WTC11 (cell line): ENCODE results near the gene PTPRN. TPM values are rescaled to one million over a fixed set of nuclear protein-coding genes. Genes with fewer than 3 reads are reported as not detected.

Source experiments
- ATAC-seq: fragments of 200-7000 bp; cut with Tn5 transposase; 2 replicates; pipeline ENCODE4 v1.10.0; 2021; ENCODE audit warnings: mild to moderate bottlenecking, moderate library complexity
- CTCF ChIA-PET: fragments of 300-600 bp; sonication (Branson Sonifier 250); formaldehyde crosslinking; loops from one replicate; lab custom pipeline; 2021; ENCODE audit warnings: antibody characterized with exemption; lab: Charles Lee
- POLR2A ChIA-PET: fragments of 350-600 bp; sonication (Branson Sonifier 250); formaldehyde crosslinking; loops from one replicate; lab custom pipeline; 2021; ENCODE audit warnings: antibody characterized with exemption; lab: Charles Lee
- DNase-seq: peaks from one replicate; pipeline ENCODE4 v3.0.0; 2021; ENCODE audit warnings: low spot score
- H3K27ac Mint-ChIP-seq: 2 replicates; pipeline ENCODE4 v1.8.0; 2021; ENCODE audit warnings: mixed read lengths
- H3K27me3 Mint-ChIP-seq: 2 replicates; pipeline ENCODE4 v1.8.0; 2021; ENCODE audit warnings: low read depth, mild to moderate bottlenecking, moderate library complexity, mixed read lengths
- H3K36me3 Mint-ChIP-seq: 2 replicates; pipeline ENCODE4 v1.8.0; 2021; ENCODE audit warnings: mixed read lengths
- H3K4me1 Mint-ChIP-seq: 2 replicates; pipeline ENCODE4 v1.8.0; 2022; ENCODE audit warnings: mixed read lengths
- H3K4me3 Mint-ChIP-seq: 2 replicates; pipeline ENCODE4 v1.8.0; 2021; ENCODE audit warnings: mild to moderate bottlenecking, moderate library complexity, mixed read lengths
- H3K9me3 Mint-ChIP-seq: 2 replicates; pipeline ENCODE4 v1.8.0; 2021; ENCODE audit warnings: mixed read lengths
- ATF6 ChIP-seq: sonication (generic); formaldehyde crosslinking; IDR thresholded peaks from 2 replicates; pipeline ENCODE4 v1.8.1; 2023; ENCODE audit warnings: mild to moderate bottlenecking, missing genetic modification reagents
- CTCF ChIP-seq: fragments of 200-600 bp; IDR thresholded peaks from 2 replicates; pipeline ENCODE4 v1.8.0; 2022; ENCODE audit warnings: antibody characterized with exemption
- ELF4 ChIP-seq: sonication (generic); formaldehyde crosslinking; IDR thresholded peaks from 2 replicates; pipeline ENCODE4 v1.8.1; 2022; ENCODE audit warnings: low read depth, mild to moderate bottlenecking, moderate library complexity, missing genetic modification reagents
- FOXP1 ChIP-seq: sonication (generic); formaldehyde crosslinking; IDR thresholded peaks from 2 replicates; pipeline ENCODE4 v1.8.0; 2022; ENCODE audit warnings: missing genetic modification reagents, mild to moderate bottlenecking, moderate library complexity, borderline replicate concordance
- GRHL2 ChIP-seq: fragments of 250-450 bp; sonication (Bioruptor Pico); IDR thresholded peaks from 2 replicates; pipeline ENCODE4 v1.8.0; 2022; ENCODE audit warnings: mild to moderate bottlenecking, moderate library complexity; ENCODE audit not compliant: insufficient replicate concordance, severe bottlenecking
- GTF2I ChIP-seq: fragments of 250-450 bp; sonication (Bioruptor Pico); conservative IDR thresholded peaks from 2 replicates; pipeline ENCODE4 v1.4.0; 2021; ENCODE audit warnings: mild to moderate bottlenecking
- IRF2 ChIP-seq: sonication (generic); formaldehyde crosslinking; IDR thresholded peaks from 2 replicates; pipeline ENCODE4 v1.8.0; 2022; ENCODE audit warnings: low read depth, missing genetic modification reagents, borderline replicate concordance
- JUN ChIP-seq: sonication (generic); formaldehyde crosslinking; IDR thresholded peaks from 2 replicates; pipeline ENCODE4 v1.8.0; 2023; ENCODE audit warnings: mild to moderate bottlenecking, missing genetic modification reagents
- KAT7 ChIP-seq: sonication (generic); formaldehyde crosslinking; IDR thresholded peaks from 2 replicates; pipeline ENCODE4 v1.8.1; 2023; ENCODE audit warnings: missing genetic modification reagents, mild to moderate bottlenecking, borderline replicate concordance
- MLX ChIP-seq: sonication (generic); formaldehyde crosslinking; IDR thresholded peaks from 2 replicates; pipeline ENCODE4 v1.8.1; 2023; ENCODE audit warnings: mild to moderate bottlenecking, missing genetic modification reagents, moderate library complexity
- MXD4 ChIP-seq: fragments of 250-450 bp; sonication (Bioruptor Pico); IDR thresholded peaks from 2 replicates; pipeline ENCODE4 v1.8.0; 2021; ENCODE audit warnings: mild to moderate bottlenecking, moderate library complexity, borderline replicate concordance
- MYBL2 ChIP-seq: sonication (generic); formaldehyde crosslinking; IDR thresholded peaks from 2 replicates; pipeline ENCODE4 v1.8.1; 2023; ENCODE audit warnings: mild to moderate bottlenecking, moderate library complexity, missing genetic modification reagents
- NFYB ChIP-seq: sonication (generic); formaldehyde crosslinking; conservative IDR thresholded peaks from 2 replicates; pipeline ENCODE4 v1.8.0; 2022; ENCODE audit warnings: low read depth, missing genetic modification reagents
- NR1H2 ChIP-seq: sonication (generic); formaldehyde crosslinking; IDR thresholded peaks from 2 replicates; pipeline ENCODE4 v1.9.0; 2021; ENCODE audit warnings: mild to moderate bottlenecking, moderate library complexity, missing genetic modification reagents
- SMAD4 ChIP-seq: sonication (generic); formaldehyde crosslinking; IDR thresholded peaks from 2 replicates; pipeline ENCODE4 v1.8.0; 2022; ENCODE audit warnings: mild to moderate bottlenecking, missing genetic modification reagents
- SP1 ChIP-seq: sonication (generic); formaldehyde crosslinking; conservative IDR thresholded peaks from 2 replicates; pipeline ENCODE4 v1.8.1; 2022; ENCODE audit warnings: missing genetic modification reagents
- TEAD1 ChIP-seq: sonication (generic); formaldehyde crosslinking; IDR thresholded peaks from 2 replicates; pipeline ENCODE4 v1.8.0; 2022; ENCODE audit warnings: mild to moderate bottlenecking, missing genetic modification reagents
- ZNF138 ChIP-seq: sonication (generic); formaldehyde crosslinking; conservative IDR thresholded peaks from 2 replicates; pipeline ENCODE4 v1.8.1; 2022; ENCODE audit warnings: mild to moderate bottlenecking, moderate library complexity, missing genetic modification reagents
- ZNF317 ChIP-seq: sonication (generic); formaldehyde crosslinking; IDR thresholded peaks from 2 replicates; pipeline ENCODE4 v1.8.1; 2023; ENCODE audit warnings: low read depth, mild to moderate bottlenecking, moderate library complexity, missing genetic modification reagents, borderline replicate concordance
- total RNA-seq: library from RNA; stranded (reverse); gene quantifications from 3 replicates; pipeline ENCODE4 v1.2.3, GENCODE V29; 2021
- TF ChIP-seq, protein P1 (sequence below): sonication (generic); formaldehyde crosslinking; IDR thresholded peaks from 2 replicates; pipeline ENCODE4 v1.8.0; 2023; ENCODE audit warnings: mild to moderate bottlenecking, missing genetic modification reagents
- TF ChIP-seq, protein P2 (sequence below): fragments of 250-450 bp; sonication (Bioruptor Pico); IDR thresholded peaks from 2 replicates; pipeline ENCODE4 v1.8.0; 2021; ENCODE audit warnings: mild to moderate bottlenecking
- TF ChIP-seq, protein P3 (sequence below): fragments of 250-450 bp; sonication (Bioruptor Pico); IDR thresholded peaks from 2 replicates; pipeline ENCODE4 v1.9.0; 2021; ENCODE audit warnings: mild to moderate bottlenecking
- TF ChIP-seq, protein P4 (sequence below): fragments of 250-450 bp; sonication (Bioruptor Pico); IDR thresholded peaks from 2 replicates; pipeline ENCODE4 v1.9.0; 2021; ENCODE audit warnings: moderate library complexity, mild to moderate bottlenecking, inconsistent platforms, borderline replicate concordance

The PTPRN gene
- total RNA-seq, 1 experiment from 2014 or later: 3.8 TPM

DNA sequence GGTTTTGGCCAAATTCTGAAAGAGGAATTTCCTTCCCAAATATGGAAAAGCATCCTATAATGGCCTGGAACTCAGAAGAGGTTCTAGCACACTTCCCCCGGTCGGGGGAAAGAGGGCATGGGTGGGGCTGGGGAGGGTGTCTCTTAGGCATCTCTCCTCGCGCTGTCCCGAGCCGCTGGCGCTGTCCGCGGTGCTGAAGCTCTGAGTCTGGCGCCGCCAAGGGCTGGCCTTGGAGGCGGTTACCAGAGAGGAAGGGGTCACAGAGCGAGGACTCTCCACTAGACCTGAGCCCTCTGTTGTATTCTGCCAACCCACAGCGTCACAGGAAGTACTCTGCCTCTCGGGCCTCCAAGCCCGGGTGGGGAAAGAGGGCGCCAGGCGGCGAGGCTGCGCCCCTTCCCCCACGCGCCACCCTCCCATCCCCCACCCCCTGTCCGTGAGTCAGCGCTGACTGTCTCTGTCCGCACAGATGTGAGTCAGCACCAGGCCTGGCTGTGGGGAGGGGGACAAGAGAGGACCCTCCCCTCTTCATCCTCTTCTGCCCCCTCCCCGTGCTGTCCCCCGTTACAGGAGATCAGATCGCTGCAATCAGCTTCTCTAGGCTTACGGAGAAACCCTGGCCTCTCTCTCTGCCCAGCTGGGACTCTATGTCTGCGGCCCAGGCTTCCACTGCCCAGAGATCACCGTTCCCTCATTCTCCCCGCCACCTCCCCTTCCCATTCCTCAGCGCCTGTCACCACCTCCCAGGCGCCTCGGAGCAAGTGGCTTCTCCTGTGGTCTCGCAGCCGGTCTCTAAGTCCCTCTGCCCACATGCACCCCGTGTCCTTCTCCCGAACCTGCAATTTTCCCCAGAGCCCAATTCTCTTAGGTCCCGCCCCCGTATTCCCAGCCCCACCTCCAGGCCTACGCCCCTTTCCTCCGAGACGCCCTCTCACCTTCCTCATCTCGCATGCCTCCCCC is 779 bp downstream of the PTPRN start (continued):
- TF ChIP-seq MXD4 (CRISPR knock-in tag) (no peak), ATF6 (no peak), FOXP1 (CRISPR knock-in tag) (peak; percentile 91)
- TF ChIP-seq, protein P1, sequence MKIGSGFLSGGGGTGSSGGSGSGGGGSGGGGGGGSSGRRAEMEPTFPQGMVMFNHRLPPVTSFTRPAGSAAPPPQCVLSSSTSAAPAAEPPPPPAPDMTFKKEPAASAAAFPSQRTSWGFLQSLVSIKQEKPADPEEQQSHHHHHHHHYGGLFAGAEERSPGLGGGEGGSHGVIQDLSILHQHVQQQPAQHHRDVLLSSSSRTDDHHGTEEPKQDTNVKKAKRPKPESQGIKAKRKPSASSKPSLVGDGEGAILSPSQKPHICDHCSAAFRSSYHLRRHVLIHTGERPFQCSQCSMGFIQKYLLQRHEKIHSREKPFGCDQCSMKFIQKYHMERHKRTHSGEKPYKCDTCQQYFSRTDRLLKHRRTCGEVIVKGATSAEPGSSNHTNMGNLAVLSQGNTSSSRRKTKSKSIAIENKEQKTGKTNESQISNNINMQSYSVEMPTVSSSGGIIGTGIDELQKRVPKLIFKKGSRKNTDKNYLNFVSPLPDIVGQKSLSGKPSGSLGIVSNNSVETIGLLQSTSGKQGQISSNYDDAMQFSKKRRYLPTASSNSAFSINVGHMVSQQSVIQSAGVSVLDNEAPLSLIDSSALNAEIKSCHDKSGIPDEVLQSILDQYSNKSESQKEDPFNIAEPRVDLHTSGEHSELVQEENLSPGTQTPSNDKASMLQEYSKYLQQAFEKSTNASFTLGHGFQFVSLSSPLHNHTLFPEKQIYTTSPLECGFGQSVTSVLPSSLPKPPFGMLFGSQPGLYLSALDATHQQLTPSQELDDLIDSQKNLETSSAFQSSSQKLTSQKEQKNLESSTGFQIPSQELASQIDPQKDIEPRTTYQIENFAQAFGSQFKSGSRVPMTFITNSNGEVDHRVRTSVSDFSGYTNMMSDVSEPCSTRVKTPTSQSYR (CRISPR knock-in tag): peak; percentile 92

DNA sequence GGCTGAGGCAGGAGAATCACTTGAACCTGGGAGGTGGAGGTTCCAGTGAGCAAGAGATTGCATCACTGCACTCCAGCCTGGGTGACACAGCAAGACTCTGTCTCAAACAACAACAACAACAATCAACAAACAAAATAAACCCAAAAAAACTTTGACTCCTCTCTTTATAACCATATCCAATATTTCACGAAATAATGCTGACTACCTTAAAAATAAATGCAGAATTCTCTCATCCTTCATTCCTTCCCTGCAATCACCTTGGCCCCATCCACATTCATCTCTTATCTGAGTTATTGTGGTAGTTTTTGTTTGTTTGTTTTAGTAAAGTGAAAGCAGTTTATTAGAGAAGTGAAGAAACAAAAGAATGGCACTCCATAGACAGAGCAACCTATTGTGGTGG is 3.2 kb downstream of the PTPRN start:
- no peak for DNase-seq
- ATAC-seq: no peak
- Mint-ChIP-seq H3K4me1 (peaks cover 15% of the 10 kb centered on the region), H3K36me3 (no peaks in the 10 kb centered on the region), H3K27ac (no peak overlapping the region), H3K9me3 (no peaks in the 10 kb centered on the region), H3K4me3 (no peak overlapping the region), H3K27me3 (peaks cover 77% of the 10 kb centered on the region)
- CTCF ChIA-PET: no interaction called here
- POLR2A ChIA-PET: no interaction called here
- no peak for TF ChIP-seq SMAD4 (CRISPR knock-in tag)
- TF ChIP-seq MLX (CRISPR knock-in tag): no peak
- TF ChIP-seq NFYB: no peak
- TF ChIP-seq IRF2: no peak
- no peak for TF ChIP-seq ELF4 (CRISPR knock-in tag)
- no peak for TF ChIP-seq GTF2I
- TF ChIP-seq ZNF317 (CRISPR knock-in tag): no peak
- TF ChIP-seq, protein P2, sequence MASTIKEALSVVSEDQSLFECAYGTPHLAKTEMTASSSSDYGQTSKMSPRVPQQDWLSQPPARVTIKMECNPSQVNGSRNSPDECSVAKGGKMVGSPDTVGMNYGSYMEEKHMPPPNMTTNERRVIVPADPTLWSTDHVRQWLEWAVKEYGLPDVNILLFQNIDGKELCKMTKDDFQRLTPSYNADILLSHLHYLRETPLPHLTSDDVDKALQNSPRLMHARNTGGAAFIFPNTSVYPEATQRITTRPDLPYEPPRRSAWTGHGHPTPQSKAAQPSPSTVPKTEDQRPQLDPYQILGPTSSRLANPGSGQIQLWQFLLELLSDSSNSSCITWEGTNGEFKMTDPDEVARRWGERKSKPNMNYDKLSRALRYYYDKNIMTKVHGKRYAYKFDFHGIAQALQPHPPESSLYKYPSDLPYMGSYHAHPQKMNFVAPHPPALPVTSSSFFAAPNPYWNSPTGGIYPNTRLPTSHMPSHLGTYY: no peak
- TF ChIP-seq, protein P3, sequence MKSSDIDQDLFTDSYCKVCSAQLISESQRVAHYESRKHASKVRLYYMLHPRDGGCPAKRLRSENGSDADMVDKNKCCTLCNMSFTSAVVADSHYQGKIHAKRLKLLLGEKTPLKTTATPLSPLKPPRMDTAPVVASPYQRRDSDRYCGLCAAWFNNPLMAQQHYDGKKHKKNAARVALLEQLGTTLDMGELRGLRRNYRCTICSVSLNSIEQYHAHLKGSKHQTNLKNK (CRISPR knock-in tag): no peak
- TF ChIP-seq CTCF: no peak
- TF ChIP-seq NR1H2: no peak
- TF ChIP-seq ZNF138: no peak
- TF ChIP-seq, protein P4, sequence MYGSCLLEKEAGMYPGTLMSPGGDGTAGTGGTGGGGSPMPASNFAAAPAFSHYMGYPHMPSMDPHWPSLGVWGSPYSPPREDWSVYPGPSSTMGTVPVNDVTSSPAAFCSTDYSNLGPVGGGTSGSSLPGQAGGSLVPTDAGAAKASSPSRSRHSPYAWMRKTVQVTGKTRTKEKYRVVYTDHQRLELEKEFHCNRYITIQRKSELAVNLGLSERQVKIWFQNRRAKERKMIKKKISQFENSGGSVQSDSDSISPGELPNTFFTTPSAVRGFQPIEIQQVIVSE: no peak
- no peak for TF ChIP-seq JUN
- no peak for TF ChIP-seq MYBL2 (CRISPR knock-in tag)
- no peak for TF ChIP-seq KAT7 (CRISPR knock-in tag)
- TF ChIP-seq TEAD1: no peak
- no peak for TF ChIP-seq GRHL2 (CRISPR knock-in tag)
- TF ChIP-seq SP1: no peak
